NK-92 treated with Interleukin-12 subunit alpha and Interleukin-12 subunit beta, amount 100 ng/mL, for 24 hours (cell line): ENCODE measurements around the gene IL16.

Source experiments
- DNase-seq: peaks from one replicate; lab custom pipeline; 2025; lab: John Stamatoyannopoulos, UW

The IL16 gene

GRCh38 chr15:81209635-81210034, 13.0 kb downstream of the IL16 start:
- DNase-seq = no peak

- DNase-seq = no peak
These were observed 14.7 kb downstream of the IL16 start for GRCh38 chr15:81211376-81211775.

GRCh38 chr15:81213982-81214381, 17.3 kb downstream of the IL16 start:
- no peak for DNase-seq

GRCh38 chr15:81215531-81215930, 18.9 kb downstream of the IL16 start:
- no peak for DNase-seq

- DNase-seq = no peak
These were observed 19.3 kb downstream of the IL16 start for GRCh38 chr15:81215983-81216382.

GRCh38 chr15:81216422-81216821, 19.7 kb downstream of the IL16 start:
- DNase-seq = no peak

- no peak for DNase-seq
These were observed 24.8 kb downstream of the IL16 start for GRCh38 chr15:81221449-81221848.

- no peak for DNase-seq
These were observed 25.3 kb downstream of the IL16 start for GRCh38 chr15:81222007-81222406.

- no peak for DNase-seq
These were observed 26.8 kb downstream of the IL16 start for GRCh38 chr15:81223346-81223971.

- DNase-seq = no peak
These were observed 27.6 kb downstream of the IL16 start for GRCh38 chr15:81224232-81224631.

- no peak for DNase-seq
These were observed 28.5 kb downstream of the IL16 start for GRCh38 chr15:81225161-81225671.

- no peak for DNase-seq
These were observed 31.0 kb downstream of the IL16 start for GRCh38 chr15:81227716-81228115.

GRCh38 chr15:81229586-81229985, 32.9 kb downstream of the IL16 start:
- DNase-seq = no peak

GRCh38 chr15:81235276-81236123, 38.8 kb downstream of the IL16 start:
- no peak for DNase-seq

GRCh38 chr15:81239190-81239589, 42.5 kb downstream of the IL16 start:
- no peak for DNase-seq

- no peak for DNase-seq
These were observed 46.1 kb downstream of the IL16 start for GRCh38 chr15:81242778-81243177.

GRCh38 chr15:81244306-81244705, 47.6 kb downstream of the IL16 start:
- DNase-seq = no peak

- no peak for DNase-seq
These were observed 57.2 kb downstream of the IL16 start for GRCh38 chr15:81253846-81254245.

- no peak for DNase-seq
These were observed 57.7 kb downstream of the IL16 start for GRCh38 chr15:81254277-81254915.

- DNase-seq = no peak
These were observed 58.2 kb downstream of the IL16 start for GRCh38 chr15:81254916-81255290.

- no peak for DNase-seq
These were observed 58.8 kb downstream of the IL16 start for GRCh38 chr15:81255315-81255957.

GRCh38 chr15:81255958-81256320, 59.3 kb downstream of the IL16 start:
- DNase-seq = no peak

GRCh38 chr15:81256916-81257315, 60.2 kb downstream of the IL16 start:
- no peak for DNase-seq
